Spleen (tissue), 7 donors: ENCODE results near the gene KMT2D.

Experiments
- POLR2A ChIP-seq, 3 donors: fragments of 450-650 bp; IDR thresholded peaks; one replicate each; pipeline ENCODE4 v1.5.1; 2017; ENCODE audit warnings: antibody characterized with exemption in 3 of 3, mild to moderate bottlenecking in 1 of 3
- POLR2AphosphoS5 ChIP-seq, 3 donors: sonication (generic); formaldehyde crosslinking; IDR thresholded peaks; one replicate each; pipeline ENCODE4 v1.5.1; 2017; ENCODE audit warnings: antibody characterized with exemption in 3 of 3
- TF ChIP-seq, protein P1 (sequence below), 11 experiments: fragments of 200-600 bp in 7 of 11; fragments of 450-650 bp in 4 of 11; sonication (generic) in 4 of 11; IDR thresholded peaks in 8 of 11; conservative IDR thresholded peaks in 3 of 11; 1 replicate in 7 of 11; 2 replicates in 4 of 11; pipeline versions ENCODE4 v1.4.0 to v1.8.0; 2016 to 2021; ENCODE audit warnings: antibody characterized with exemption in 11 of 11, inconsistent platforms in 4 of 11, mild to moderate bottlenecking in 1 of 11
- donor health status: DM: no; HTN: no; CAD: no; lungs with moderate emphysema.
- donor health status: DM: no; HTN: no; CAD: no.
- donor health status: DM: no; HTN: no; CAD: no.

DNA sequence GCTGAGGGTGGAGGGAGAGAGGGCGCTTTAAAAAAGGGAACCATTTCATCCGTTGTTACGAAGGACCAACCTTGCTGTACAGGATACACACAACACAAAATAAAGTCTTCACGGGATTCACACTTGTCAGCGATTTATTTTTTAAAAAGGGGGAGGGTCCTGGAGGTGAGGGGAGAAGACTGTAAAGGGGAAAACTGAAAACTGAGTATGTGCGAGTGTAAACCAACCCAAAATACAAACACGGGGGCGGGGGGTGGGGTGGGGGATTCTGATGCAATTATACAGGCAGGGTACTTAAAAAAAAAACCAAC is 41.5 kb downstream of the KMT2D start:
- TF ChIP-seq, protein P1, sequence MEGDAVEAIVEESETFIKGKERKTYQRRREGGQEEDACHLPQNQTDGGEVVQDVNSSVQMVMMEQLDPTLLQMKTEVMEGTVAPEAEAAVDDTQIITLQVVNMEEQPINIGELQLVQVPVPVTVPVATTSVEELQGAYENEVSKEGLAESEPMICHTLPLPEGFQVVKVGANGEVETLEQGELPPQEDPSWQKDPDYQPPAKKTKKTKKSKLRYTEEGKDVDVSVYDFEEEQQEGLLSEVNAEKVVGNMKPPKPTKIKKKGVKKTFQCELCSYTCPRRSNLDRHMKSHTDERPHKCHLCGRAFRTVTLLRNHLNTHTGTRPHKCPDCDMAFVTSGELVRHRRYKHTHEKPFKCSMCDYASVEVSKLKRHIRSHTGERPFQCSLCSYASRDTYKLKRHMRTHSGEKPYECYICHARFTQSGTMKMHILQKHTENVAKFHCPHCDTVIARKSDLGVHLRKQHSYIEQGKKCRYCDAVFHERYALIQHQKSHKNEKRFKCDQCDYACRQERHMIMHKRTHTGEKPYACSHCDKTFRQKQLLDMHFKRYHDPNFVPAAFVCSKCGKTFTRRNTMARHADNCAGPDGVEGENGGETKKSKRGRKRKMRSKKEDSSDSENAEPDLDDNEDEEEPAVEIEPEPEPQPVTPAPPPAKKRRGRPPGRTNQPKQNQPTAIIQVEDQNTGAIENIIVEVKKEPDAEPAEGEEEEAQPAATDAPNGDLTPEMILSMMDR (IDR thresholded peaks at IDR 0.05 in 8 of 11, conservative IDR thresholded peaks at IDR 0.05 in 3 of 11) = no peak
- TF ChIP-seq POLR2A (IDR thresholded peaks at IDR 0.05) = no peak
- no peak for TF ChIP-seq POLR2AphosphoS5 (IDR thresholded peaks at IDR 0.05)
